H9 (cell line): ENCODE measurements around the gene TRPC4AP. TPM values are rescaled to one million over a fixed set of nuclear protein-coding genes. Genes with fewer than 3 reads are reported as not detected.

ENCODE experiments used
- DNase-seq: peaks from one replicate; pipeline ENCODE4 v3.0.0-alpha.2; 2017
- H2AFZ ChIP-seq: one replicate; pipeline ENCODE4 v1.6.1; 2013; ENCODE audit warnings: mild to moderate bottlenecking, low read length, control low read depth, moderate library complexity
- H2AK5ac ChIP-seq: 2 replicates; pipeline ENCODE4 v1.6.1; 2013; ENCODE audit warnings: low read length, control low read depth, mixed read lengths; ENCODE audit not compliant: insufficient read length
- H2BK120ac ChIP-seq: one replicate; pipeline ENCODE4 v1.6.1; 2013; ENCODE audit warnings: low read depth, mild to moderate bottlenecking, low read length, control low read depth, inconsistent platforms; ENCODE audit not compliant: poor library complexity, severe bottlenecking
- H2BK12ac ChIP-seq: 2 replicates; pipeline ENCODE4 v1.6.1; 2013; ENCODE audit warnings: low read length, control low read depth, mixed read lengths, low read depth; ENCODE audit not compliant: insufficient read length
- H2BK15ac ChIP-seq: 2 replicates; pipeline ENCODE4 v1.6.1; 2013; ENCODE audit warnings: low read depth, low read length, control low read depth
- H2BK20ac ChIP-seq: one replicate; pipeline ENCODE4 v1.6.1; 2013; ENCODE audit warnings: low read depth, mild to moderate bottlenecking, low read length, control low read depth, inconsistent platforms; ENCODE audit not compliant: poor library complexity, severe bottlenecking
- H2BK5ac ChIP-seq: 2 replicates; pipeline ENCODE4 v1.6.1; 2013; ENCODE audit warnings: low read length, control low read depth, mixed read lengths; ENCODE audit not compliant: insufficient read length
- H3K14ac ChIP-seq: 2 replicates; pipeline ENCODE4 v1.6.1; 2013; ENCODE audit warnings: low read length, control low read depth; ENCODE audit not compliant: insufficient read depth
- H3K18ac ChIP-seq: 2 replicates; pipeline ENCODE4 v1.6.1; 2013; ENCODE audit warnings: low read depth, mild to moderate bottlenecking, mixed read lengths, low read length, control low read depth; ENCODE audit not compliant: insufficient read length
- H3K23ac ChIP-seq: 2 replicates; pipeline ENCODE4 v1.6.1; 2013; ENCODE audit warnings: low read length, control low read depth, mixed read lengths, low read depth; ENCODE audit not compliant: insufficient read length
- H3K23me2 ChIP-seq: 2 replicates; pipeline ENCODE4 v1.6.1; 2013; ENCODE audit warnings: low read depth, mild to moderate bottlenecking, mixed read lengths, low read length, control low read depth; ENCODE audit not compliant: insufficient read length, poor library complexity, severe bottlenecking
- H3K27ac ChIP-seq: 2 replicates; pipeline ENCODE4 v1.5.1; 2013; ENCODE audit warnings: low read length, control low read depth, mixed read lengths, low read depth; ENCODE audit not compliant: insufficient read length
- H3K27me3 ChIP-seq: 2 replicates; pipeline ENCODE4 v1.6.1; 2013; ENCODE audit warnings: low read length, control low read depth, inconsistent platforms; ENCODE audit not compliant: insufficient read depth
- H3K4ac ChIP-seq: 2 replicates; pipeline ENCODE4 v1.6.1; 2013; ENCODE audit warnings: low read depth, mild to moderate bottlenecking, control low read depth, inconsistent platforms, low read length, moderate library complexity
- H3K4me1 ChIP-seq: 2 replicates; pipeline ENCODE4 v1.6.1; 2013; ENCODE audit warnings: low read length, control low read depth, inconsistent platforms; ENCODE audit not compliant: insufficient read depth
- H3K4me2 ChIP-seq: 2 replicates; pipeline ENCODE4 v1.6.1; 2013; ENCODE audit warnings: low read length, control low read depth, mixed read lengths; ENCODE audit not compliant: insufficient read length, insufficient read depth
- H3K56ac ChIP-seq: 2 replicates; pipeline ENCODE4 v1.6.1; 2013; ENCODE audit warnings: low read depth, mild to moderate bottlenecking, mixed read lengths, low read length, control low read depth; ENCODE audit not compliant: insufficient read length
- H3K79me1 ChIP-seq: 2 replicates; pipeline ENCODE4 v1.6.1; 2013; ENCODE audit warnings: low read depth, mild to moderate bottlenecking, moderate library complexity, low read length, control low read depth, inconsistent platforms; ENCODE audit not compliant: insufficient read depth, poor library complexity, severe bottlenecking
- H3K79me2 ChIP-seq: 2 replicates; pipeline ENCODE4 v1.6.1; 2013; ENCODE audit warnings: low read length, control low read depth, inconsistent platforms; ENCODE audit not compliant: insufficient read depth
- H3K9ac ChIP-seq: 2 replicates; pipeline ENCODE4 v1.6.1; 2013; ENCODE audit warnings: low read length, control low read depth, mixed read lengths; ENCODE audit not compliant: insufficient read length; ENCODE audit errors: extremely low read depth
- H3K9me3 ChIP-seq: one replicate; pipeline ENCODE4 v1.6.1; 2013; ENCODE audit warnings: low read depth, low read length, inconsistent platforms; ENCODE audit not compliant: control insufficient read depth
- H3T11ph ChIP-seq: one replicate; pipeline ENCODE4 v1.6.1; 2013; ENCODE audit warnings: mild to moderate bottlenecking, low read length, control low read depth, inconsistent platforms
- H4K20me1 ChIP-seq: one replicate; pipeline ENCODE4 v1.6.1; 2013; ENCODE audit not compliant: control insufficient read depth, insufficient read length, insufficient read depth
- H4K5ac ChIP-seq: 2 replicates; pipeline ENCODE4 v1.6.1; 2013; ENCODE audit warnings: low read depth, mild to moderate bottlenecking, mixed read lengths, low read length, control low read depth; ENCODE audit not compliant: insufficient read length
- H4K8ac ChIP-seq: replicated peaks from 2 replicates; pipeline ENCODE4 v1.6.1; 2013; ENCODE audit warnings: low read length, control low read depth, mixed read lengths, low read depth; ENCODE audit not compliant: insufficient read length
- H4K91ac ChIP-seq: 2 replicates; pipeline ENCODE4 v1.6.1; 2013; ENCODE audit warnings: low read depth, mild to moderate bottlenecking, moderate library complexity, mixed read lengths, low read length, control low read depth; ENCODE audit not compliant: insufficient read length
- H3K27ac Mint-ChIP-seq, 3 experiments: 2 replicates in 2 of 3; 3 replicates in 1 of 3; pipeline ENCODE4 v1.8.0; 2020 to 2021; ENCODE audit warnings: mixed read lengths in 3 of 3, mild to moderate bottlenecking in 1 of 3, moderate library complexity in 1 of 3
- H3K27me3 Mint-ChIP-seq: 2 replicates; pipeline ENCODE4 v1.8.0; 2021; ENCODE audit warnings: low read depth, mild to moderate bottlenecking, moderate library complexity, mixed read lengths
- H3K36me3 Mint-ChIP-seq, 3 experiments: 2 replicates in 2 of 3; 3 replicates in 1 of 3; pipeline ENCODE4 v1.8.0; 2020 to 2021; ENCODE audit warnings: low read depth in 3 of 3, mixed read lengths in 3 of 3; ENCODE audit not compliant: insufficient read depth in 1 of 3
- H3K4me1 Mint-ChIP-seq, 2 experiments: 2 replicates each; pipeline ENCODE4 v1.8.0; 2020; ENCODE audit warnings: mixed read lengths in 2 of 2
- H3K4me3 Mint-ChIP-seq, 2 experiments: 2 replicates in 1 of 2; 3 replicates in 1 of 2; pipeline ENCODE4 v1.8.0; 2020 to 2021; ENCODE audit warnings: mild to moderate bottlenecking in 2 of 2, mixed read lengths in 2 of 2, moderate library complexity in 1 of 2
- H3K9me3 Mint-ChIP-seq, 2 experiments: 2 replicates in 1 of 2; 3 replicates in 1 of 2; pipeline ENCODE4 v1.8.0; 2020; ENCODE audit warnings: mild to moderate bottlenecking in 2 of 2, mixed read lengths in 2 of 2, moderate library complexity in 1 of 2
- WGBS: extraction: QIAGEN DNeasy Blood & Tissue Kit; methylation state at CpG from one replicate; pipeline ENCODE4 v1.1.7; 2013; ENCODE audit warnings: missing lambda C conversion rate, low lambda C conversion rate, mixed read lengths; ENCODE audit not compliant: insufficient read length; ENCODE audit errors: extremely low coverage; 5-methylcytosine and 5-hydroxymethylcytosine counted together
- total RNA-seq: library from RNA; stranded (reverse); gene quantifications from 2 replicates; pipeline ENCODE4 v1.2.1, GENCODE V29; 2021
- TF ChIP-seq, protein P1 (sequence below): fragments of 200-600 bp; sonication (generic); conservative IDR thresholded peaks from 3 replicates; pipeline ENCODE4 v1.8.0; 2021; ENCODE audit warnings: antibody characterized with exemption, mild to moderate bottlenecking

TRPC4AP gene
- total RNA-seq, 1 experiment from 2014 or later: 93.9 TPM

- H3K56ac ChIP-seq: no peak overlapping the region
- H2BK5ac ChIP-seq: no peak overlapping the region
- no peak overlapping the region for H3K9ac ChIP-seq
- H3K79me2 ChIP-seq: no peaks in the 10 kb centered on the region
- Mint-ChIP-seq H3K27me3 (no peaks in the 10 kb centered on the region), H3K4me3 (no peak overlapping the region), H3K27ac (peak overlapping the region in 2 of 3 experiments; percentile 8 to 43; a peak in 2 of 7 replicates), H3K4me1 (no peaks in the 10 kb centered on the region), H3K9me3 (no peaks in the 10 kb centered on the region), H3K36me3 (peaks cover 6 to 19% (median 14%) of the 10 kb centered on the region in 3 experiments; a peak in 6 of 7 replicates)
- no peaks in the 10 kb centered on the region for H3K23me2 ChIP-seq
- no peak overlapping the region for H2AK5ac ChIP-seq
- H2BK120ac ChIP-seq: no peak overlapping the region
- no peaks in the 10 kb centered on the region for H4K20me1 ChIP-seq
- H2BK15ac ChIP-seq: no peak overlapping the region
- no peak overlapping the region for H2BK12ac ChIP-seq
- no peaks in the 10 kb centered on the region for H3K4me1 ChIP-seq
- no peak overlapping the region for H2AFZ ChIP-seq
- no peak overlapping the region for H3K4me2 ChIP-seq
- H3K18ac ChIP-seq: no peak overlapping the region
- no peaks in the 10 kb centered on the region for H3K79me1 ChIP-seq
- H3K23ac ChIP-seq: no peak overlapping the region
- no peak overlapping the region for H3T11ph ChIP-seq
- H3K4ac ChIP-seq: no peak overlapping the region
- H3K27me3 ChIP-seq: no peaks in the 10 kb centered on the region
- no peak overlapping the region for H3K14ac ChIP-seq
- no peak overlapping the region for H2BK20ac ChIP-seq
- WGBS: no CpG with 5 or more reads among the region's 4 CpGs
- no peak overlapping the region for H4K5ac ChIP-seq
- H4K8ac ChIP-seq: no peak overlapping the region
- no peak overlapping the region for H3K27ac ChIP-seq
- H3K9me3 ChIP-seq: no peaks in the 10 kb centered on the region
- DNase-seq: no peak
- TF ChIP-seq, protein P1, sequence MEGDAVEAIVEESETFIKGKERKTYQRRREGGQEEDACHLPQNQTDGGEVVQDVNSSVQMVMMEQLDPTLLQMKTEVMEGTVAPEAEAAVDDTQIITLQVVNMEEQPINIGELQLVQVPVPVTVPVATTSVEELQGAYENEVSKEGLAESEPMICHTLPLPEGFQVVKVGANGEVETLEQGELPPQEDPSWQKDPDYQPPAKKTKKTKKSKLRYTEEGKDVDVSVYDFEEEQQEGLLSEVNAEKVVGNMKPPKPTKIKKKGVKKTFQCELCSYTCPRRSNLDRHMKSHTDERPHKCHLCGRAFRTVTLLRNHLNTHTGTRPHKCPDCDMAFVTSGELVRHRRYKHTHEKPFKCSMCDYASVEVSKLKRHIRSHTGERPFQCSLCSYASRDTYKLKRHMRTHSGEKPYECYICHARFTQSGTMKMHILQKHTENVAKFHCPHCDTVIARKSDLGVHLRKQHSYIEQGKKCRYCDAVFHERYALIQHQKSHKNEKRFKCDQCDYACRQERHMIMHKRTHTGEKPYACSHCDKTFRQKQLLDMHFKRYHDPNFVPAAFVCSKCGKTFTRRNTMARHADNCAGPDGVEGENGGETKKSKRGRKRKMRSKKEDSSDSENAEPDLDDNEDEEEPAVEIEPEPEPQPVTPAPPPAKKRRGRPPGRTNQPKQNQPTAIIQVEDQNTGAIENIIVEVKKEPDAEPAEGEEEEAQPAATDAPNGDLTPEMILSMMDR: no peak
- H4K91ac ChIP-seq: no peak overlapping the region
Measured at GRCh38 chr20:35111141-35111888, 18.7 kb upstream of the TRPC4AP start.
